Activated CD4-positive, CD25-positive, alpha-beta regulatory T cell (primary cell): ENCODE measurements around the gene FOXK1.

Experiments used
- DNase-seq, 4 experiments: peaks; one replicate each; lab custom pipeline; 2025; lab: John Stamatoyannopoulos, UW

FOXK1 gene

GRCh38 chr7:4765776-4766490 is 83.8 kb downstream of the FOXK1 start:
- DNase-seq: no peak

DNA sequence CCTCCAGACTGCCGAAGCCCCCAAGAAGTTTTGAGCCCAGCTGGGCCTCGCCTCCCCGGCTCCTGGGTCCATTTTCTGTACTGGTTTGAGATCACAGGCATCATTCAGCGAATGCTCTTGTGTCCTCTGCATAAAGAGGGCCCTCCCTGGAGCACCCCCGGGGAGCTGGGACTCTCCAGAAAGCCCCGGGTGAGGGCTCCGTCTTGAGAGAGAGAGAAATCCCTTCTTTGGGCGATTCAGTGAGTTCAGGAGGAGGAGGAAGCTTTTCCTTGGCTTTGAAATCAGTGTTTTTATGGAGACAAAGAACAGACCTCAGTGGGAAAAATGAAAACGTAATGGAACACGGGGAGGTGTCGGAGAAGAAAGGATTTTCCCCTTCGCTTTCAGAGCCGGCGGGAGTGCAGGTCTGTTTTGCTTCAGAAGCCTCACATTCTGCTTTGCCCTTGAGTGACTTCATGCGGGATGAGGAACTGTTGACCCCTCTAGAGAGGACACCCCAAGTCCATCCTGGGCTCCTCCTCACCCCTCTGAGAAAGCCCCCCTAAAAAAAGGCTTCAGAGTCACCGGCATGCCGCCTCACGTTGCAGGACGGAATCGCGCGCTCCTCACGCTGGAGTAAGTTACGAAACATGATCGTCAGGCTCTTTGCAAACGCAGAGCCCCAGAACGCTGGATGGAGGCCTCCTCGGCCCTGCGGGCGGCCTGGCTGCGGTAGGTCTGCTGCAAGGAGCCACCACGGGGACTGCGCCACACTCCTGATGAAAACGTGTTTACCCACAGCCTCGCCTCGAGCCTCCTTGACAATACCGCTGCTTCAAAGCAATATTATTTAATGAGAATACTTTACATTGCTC is 84.8 kb downstream of the FOXK1 start:
- no peak for DNase-seq

GRCh38 chr7:4768597-4769569 is 86.8 kb downstream of the FOXK1 start:
- no peak for DNase-seq

GRCh38 chr7:4769761-4770160 is 87.7 kb downstream of the FOXK1 start:
- no peak for DNase-seq

DNA sequence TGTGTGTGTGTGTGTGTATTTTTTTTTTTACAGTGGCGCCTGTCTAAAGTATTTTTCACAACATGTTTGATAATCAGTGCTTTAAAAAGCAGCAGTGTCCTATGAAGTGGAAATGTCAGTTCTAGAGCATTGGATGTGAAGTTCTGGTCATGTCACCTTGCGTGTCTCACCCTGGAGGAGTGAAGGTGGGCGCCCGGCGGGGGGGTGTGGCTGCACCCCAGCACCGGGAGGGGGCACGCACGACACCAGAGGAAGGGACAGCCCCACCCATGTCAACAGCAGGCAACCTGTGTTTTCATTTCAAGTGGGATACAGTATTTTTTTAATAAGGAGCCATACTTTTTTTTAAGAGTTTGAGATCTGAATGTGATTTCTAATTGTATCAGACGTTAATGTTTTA is 88.8 kb downstream of the FOXK1 start:
- no peak for DNase-seq

DNA sequence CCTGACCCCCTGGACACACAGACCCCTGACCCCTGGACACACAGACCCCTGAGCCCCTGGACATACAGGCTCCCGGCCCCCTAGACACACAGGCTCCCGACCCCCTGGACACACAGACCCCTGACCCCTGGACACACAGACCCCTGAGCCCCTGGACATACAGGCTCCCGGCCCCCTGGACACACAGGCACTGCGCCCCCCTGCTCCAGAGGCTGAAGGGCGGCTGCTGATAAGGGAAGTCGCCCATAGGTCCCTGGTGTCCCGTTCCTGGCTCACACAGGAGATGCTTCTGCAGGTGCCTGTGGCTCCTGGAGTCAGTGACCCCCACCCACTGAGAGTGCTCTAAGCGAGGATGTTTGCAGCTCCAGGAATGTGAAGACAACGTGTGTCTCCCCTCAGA is 89.6 kb downstream of the FOXK1 start:
- no peak for DNase-seq

- DNase-seq: no peak
These were observed 90.2 kb downstream of the FOXK1 start for GRCh38 chr7:4772306-4772705.

DNA sequence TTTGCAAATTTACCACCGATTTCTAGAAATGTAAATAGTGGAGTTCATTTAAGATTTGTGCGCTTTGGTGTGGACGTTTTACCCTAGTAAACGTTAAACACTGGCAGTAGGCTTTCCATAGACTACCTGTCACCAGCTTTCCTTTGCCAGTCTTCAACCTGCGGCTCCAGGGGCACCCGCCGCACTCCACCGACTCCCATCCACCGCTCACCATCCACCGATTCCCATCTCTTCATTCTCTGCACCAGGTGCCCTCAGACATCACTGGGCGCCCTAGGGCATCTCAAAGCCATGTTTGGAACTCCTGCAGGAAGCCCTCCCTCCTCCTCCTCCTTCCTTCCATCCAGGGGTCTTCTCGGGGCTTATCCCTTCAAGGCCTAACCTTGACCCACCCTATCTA is 91.9 kb downstream of the FOXK1 start:
- DNase-seq: no peak

- no peak for DNase-seq
These were observed 92.7 kb downstream of the FOXK1 start for GRCh38 chr7:4774658-4775249.

DNA sequence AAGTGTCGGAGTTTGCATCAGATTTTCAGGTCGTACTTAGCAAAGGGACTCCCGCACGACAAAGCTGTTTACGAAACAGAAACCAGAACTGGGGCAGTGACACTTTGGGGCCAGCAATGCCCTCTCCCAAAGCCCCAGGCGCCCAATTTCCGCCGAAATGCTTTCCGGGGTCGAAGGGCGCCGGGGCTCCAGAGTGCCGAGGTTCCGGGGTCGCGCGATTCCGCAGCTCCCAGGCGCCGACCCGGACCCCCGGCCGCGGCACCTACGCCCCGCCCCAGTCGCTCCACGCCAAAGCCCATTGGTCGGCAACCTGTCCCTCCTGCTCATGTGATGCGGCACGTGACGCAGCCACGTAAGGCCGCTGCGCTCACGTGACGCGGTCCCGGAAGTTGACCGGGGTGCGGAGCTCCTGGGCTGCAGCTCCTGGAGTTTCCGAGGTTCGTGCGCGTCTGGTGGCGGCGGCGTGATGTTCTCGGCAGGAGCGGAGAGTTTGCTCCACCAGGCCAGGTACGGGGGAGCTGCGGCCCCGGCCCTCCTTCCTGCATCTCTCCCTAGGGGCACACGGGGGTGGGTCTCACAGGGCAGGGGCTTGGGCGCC is 93.3 kb downstream of the FOXK1 start, which contains the start of gene AP5Z1:
Gene AP5Z1 (plus strand): TSS at position 374 of the 598 bp plus-strand sequence. CDS start 93 bp downstream, at position 467.
- peak; percentile 85 to 93 (median 88) for DNase-seq

GRCh38 chr7:4775848-4776623 is 93.9 kb downstream of the FOXK1 start:
- DNase-seq: peak in 2 of 4 experiments; percentile 26 to 41

DNA sequence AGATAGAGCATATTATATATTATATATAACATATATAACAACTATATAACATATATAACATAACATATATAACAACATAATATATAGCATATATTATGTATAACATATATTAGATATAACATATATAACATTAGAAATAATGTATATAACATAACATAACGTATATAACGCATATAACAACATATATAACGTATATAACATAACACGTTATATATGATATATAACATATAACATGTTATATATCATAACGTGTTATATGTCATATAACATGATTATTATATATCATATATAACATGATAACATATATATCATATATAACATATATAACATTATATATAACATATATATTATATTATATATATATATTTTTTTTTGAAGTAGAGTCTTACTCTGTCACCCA is 97.0 kb downstream of the FOXK1 start:
- DNase-seq: no peak

DNA sequence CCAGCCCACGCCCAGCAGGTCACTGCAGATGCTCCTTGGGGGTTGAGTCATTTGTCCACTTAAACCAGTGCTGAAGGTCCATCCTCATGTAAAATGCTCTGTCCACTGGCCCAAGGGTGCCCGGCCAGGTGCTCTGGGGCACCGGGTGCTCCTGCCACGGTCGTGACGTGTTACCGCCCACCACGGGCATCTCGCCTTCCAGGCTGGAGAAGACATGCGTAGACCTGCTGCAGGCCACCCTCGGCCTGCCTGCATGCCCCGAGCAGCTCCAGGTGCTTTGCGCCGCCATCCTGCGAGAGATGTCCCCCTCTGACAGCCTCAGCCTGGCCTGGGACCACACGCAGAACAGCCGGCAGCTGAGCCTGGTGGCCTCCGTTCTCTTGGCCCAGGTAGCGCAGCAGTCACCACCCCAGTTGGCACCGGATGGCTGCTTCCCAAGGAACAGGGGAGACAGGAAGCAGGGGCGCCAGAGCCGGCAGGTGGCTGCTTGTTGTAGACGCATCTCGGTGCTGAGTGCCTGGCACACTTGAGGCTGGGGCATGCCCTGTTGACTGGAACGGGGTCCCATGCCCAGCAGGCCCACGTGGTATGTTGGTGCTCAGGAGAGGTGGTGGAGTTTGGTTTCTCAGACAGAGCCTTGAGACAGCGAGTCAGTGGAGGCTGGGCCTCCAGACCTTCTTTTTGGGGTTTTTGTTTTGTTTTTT is 99.4 kb downstream of the FOXK1 start:
- DNase-seq: no peak

DNA sequence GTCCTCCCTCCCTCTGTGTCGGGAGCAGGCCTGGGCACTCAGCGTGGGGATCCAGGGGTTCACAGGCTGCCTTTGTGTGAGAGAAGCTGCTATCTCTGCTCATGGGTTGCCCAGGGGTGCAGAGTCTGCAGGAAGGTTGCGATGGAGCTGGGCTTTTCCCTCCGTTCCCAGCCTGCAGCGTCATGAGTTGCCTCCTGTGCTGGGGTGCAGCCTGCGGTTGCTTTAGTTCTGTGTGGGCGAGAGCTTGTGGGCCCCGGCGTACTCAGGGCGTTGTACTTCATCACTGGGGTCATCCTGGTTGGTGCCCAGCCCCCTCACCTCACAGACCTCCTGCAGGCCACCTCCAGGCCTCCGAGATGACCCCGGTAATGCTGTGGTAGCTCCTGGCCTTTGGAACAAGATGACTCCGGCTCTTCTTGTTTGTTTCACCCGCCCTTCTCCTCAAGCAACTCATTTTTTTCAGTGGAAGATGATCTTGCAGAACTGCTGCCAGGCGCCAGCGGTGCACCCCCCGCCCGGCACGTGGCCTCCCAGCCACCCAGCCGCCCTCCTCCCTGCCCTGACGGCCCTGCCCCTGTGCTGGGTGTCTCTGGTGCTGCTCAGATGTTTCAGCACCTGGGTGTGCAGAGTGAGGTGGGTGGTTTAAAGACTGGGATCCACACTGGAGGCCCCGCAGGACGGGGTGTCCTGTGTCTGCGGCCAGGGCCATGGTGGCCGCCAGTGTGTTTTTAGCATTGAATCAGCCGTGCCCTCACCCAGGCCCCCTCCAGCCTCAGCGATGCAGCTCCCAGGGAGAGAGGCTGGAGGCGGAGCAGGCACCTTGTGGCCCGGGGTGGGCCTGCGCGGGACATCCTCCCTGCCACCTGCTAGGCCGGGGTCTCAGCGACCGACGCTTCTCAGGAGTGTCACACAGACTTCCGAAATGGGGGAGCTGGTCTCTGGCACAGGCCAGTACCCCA is 100.5 kb downstream of the FOXK1 start:
- DNase-seq: no peak

- no peak for DNase-seq
These were observed 101.2 kb downstream of the FOXK1 start for GRCh38 chr7:4783292-4783652.

- no peak for DNase-seq
These were observed 101.8 kb downstream of the FOXK1 start for GRCh38 chr7:4783762-4784351.

- no peak for DNase-seq
These were observed 102.7 kb downstream of the FOXK1 start for GRCh38 chr7:4784799-4785198.

DNA sequence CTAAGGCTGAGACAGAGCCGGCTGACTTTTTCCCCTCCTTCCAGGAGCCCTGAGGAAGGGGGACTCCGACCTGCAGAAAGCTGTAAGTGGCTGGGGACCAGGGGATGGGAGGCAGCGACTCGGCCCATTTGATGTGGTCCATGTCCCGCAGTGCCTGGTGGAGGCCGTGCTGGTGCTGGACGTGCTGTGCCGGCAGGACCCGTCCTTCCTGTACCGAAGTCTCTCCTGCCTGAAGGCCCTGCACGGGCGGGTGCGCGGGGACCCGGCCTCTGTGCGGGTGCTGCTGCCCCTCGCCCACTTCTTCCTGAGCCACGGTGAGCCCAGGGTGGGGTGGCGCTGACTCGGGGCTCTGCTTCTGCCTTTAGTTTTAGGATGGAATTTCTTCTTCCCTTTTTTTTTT is 103.3 kb downstream of the FOXK1 start:
- DNase-seq: no peak
